B cell (primary cell): ENCODE results near the gene PITPNM3. TPM values are rescaled to one million over a fixed set of nuclear protein-coding genes. Genes with fewer than 3 reads are reported as not detected.

Source experiments
- ATAC-seq: fragments of 200-7000 bp; cut with Tn5 transposase; one replicate; pipeline ENCODE4 v1.10.0; 2021; ENCODE audit warnings: low read depth, mild to moderate bottlenecking, moderate number of reproducible peaks, moderate library complexity
- CTCF ChIA-PET: fragments of 350-600 bp; sonication (Branson Sonifier 250); formaldehyde crosslinking; loops from one replicate; lab custom pipeline; 2021; ENCODE audit warnings: antibody characterized with exemption, inconsistent platforms; lab: Charles Lee
- POLR2A ChIA-PET: fragments of 350-600 bp; sonication (Branson Sonifier 250); formaldehyde crosslinking; loops from one replicate; lab custom pipeline; 2021; ENCODE audit warnings: antibody characterized with exemption; lab: Charles Lee
- DNase-seq: peaks from one replicate; pipeline ENCODE4 v3.0.0; 2013
- H2AFZ ChIP-seq: 2 replicates; pipeline ENCODE4 v1.6.1; 2012; ENCODE audit warnings: mild to moderate bottlenecking, low read depth, low read length; ENCODE audit not compliant: insufficient read depth, poor library complexity, severe bottlenecking
- H3K27ac ChIP-seq, 2 donors: 1 replicate in 1 of 2; 2 replicates in 1 of 2; pipeline ENCODE4 v1.5.1; 2012 to 2013; ENCODE audit warnings: low read length in 2 of 2, mild to moderate bottlenecking in 2 of 2, moderate library complexity in 1 of 2
- H3K27me3 ChIP-seq, 4 experiments: fragments of 200-600 bp in 1 of 4; sonication (generic) in 1 of 4; replicated peaks in 1 of 4; 1 replicate in 2 of 4; 2 replicates in 2 of 4; pipeline versions ENCODE4 v1.6.1 to v1.7.0; 2013 to 2016; ENCODE audit warnings: low read length in 3 of 4, mild to moderate bottlenecking in 2 of 4, mixed read lengths in 1 of 4, moderate library complexity in 1 of 4; ENCODE audit not compliant: insufficient read depth in 4 of 4, control insufficient read depth in 3 of 4; ENCODE audit errors: control extremely low read depth in 1 of 4
- H3K36me3 ChIP-seq, 2 experiments: replicated peaks in 1 of 2; 1 replicate in 1 of 2; 2 replicates in 1 of 2; pipeline versions ENCODE4 v1.6.1 to v1.7.1; 2013; ENCODE audit warnings: low read length in 1 of 2; ENCODE audit not compliant: insufficient read depth in 2 of 2, control insufficient read depth in 1 of 2; ENCODE audit errors: control extremely low read depth in 1 of 2, extremely low read depth in 1 of 2
- H3K4me1 ChIP-seq, 2 donors: fragments of 200-600 bp in 1 of 2; sonication (generic) in 1 of 2; 1 replicate in 1 of 2; 2 replicates in 1 of 2; pipeline versions ENCODE4 v1.5.1 to v1.6.1; 2013 to 2017; ENCODE audit warnings: low read length in 2 of 2; ENCODE audit not compliant: control insufficient read depth in 2 of 2, insufficient read depth in 2 of 2
- H3K4me2 ChIP-seq: replicated peaks from 2 replicates; pipeline ENCODE3; 2012; ENCODE audit warnings: mild to moderate bottlenecking, low read depth, low read length; ENCODE audit not compliant: poor library complexity, severe bottlenecking
- H3K4me3 ChIP-seq, 5 experiments: fragments of 200-600 bp in 1 of 5; sonication (generic) in 1 of 5; 1 replicate in 3 of 5; 2 replicates in 2 of 5; pipeline versions ENCODE4 v1.5.1 to v1.7.0; 2011 to 2016; ENCODE audit warnings: low read length in 4 of 5, mild to moderate bottlenecking in 4 of 5, low read depth in 2 of 5, control low read depth in 1 of 5, moderate library complexity in 1 of 5; ENCODE audit not compliant: insufficient read depth in 1 of 5; ENCODE audit errors: control extremely low read depth in 1 of 5, extremely low read depth in 1 of 5
- H3K79me2 ChIP-seq: fragments of 200-600 bp; sonication (generic); one replicate; pipeline ENCODE4 v1.6.0; 2016; ENCODE audit warnings: low read length; ENCODE audit not compliant: control insufficient read depth, insufficient read depth
- H3K9ac ChIP-seq: fragments of 200-600 bp; sonication (generic); 2 replicates; pipeline ENCODE4 v1.6.1; 2017; ENCODE audit warnings: mild to moderate bottlenecking, low read length, moderate library complexity
- H3K9me3 ChIP-seq, 3 donors: one replicate each; pipeline versions ENCODE4 v1.6.1 to v1.7.1; 2013; ENCODE audit warnings: low read length in 2 of 3; ENCODE audit not compliant: control insufficient read depth in 2 of 3, insufficient read depth in 1 of 3; ENCODE audit errors: control extremely low read depth in 1 of 3
- H4K20me1 ChIP-seq: 2 replicates; pipeline ENCODE4 v1.6.0; 2012; ENCODE audit warnings: mild to moderate bottlenecking, low read length; ENCODE audit not compliant: insufficient read depth, control insufficient read depth, poor library complexity, severe bottlenecking
- H3K27ac Mint-ChIP-seq: one replicate; pipeline ENCODE4 v1.8.0; 2021; ENCODE audit warnings: mixed read lengths
- H3K27me3 Mint-ChIP-seq: one replicate; pipeline ENCODE4 v1.8.0; 2021; ENCODE audit warnings: mixed read lengths
- H3K4me1 Mint-ChIP-seq: one replicate; pipeline ENCODE4 v1.8.0; 2021; ENCODE audit warnings: mixed read lengths
- H3K4me3 Mint-ChIP-seq: one replicate; pipeline ENCODE4 v1.8.0; 2021; ENCODE audit warnings: mixed read lengths
- H3K9me3 Mint-ChIP-seq: one replicate; pipeline ENCODE4 v1.8.0; 2022; ENCODE audit warnings: mixed read lengths; ENCODE audit not compliant: insufficient read depth
- EZH2 ChIP-seq: IDR thresholded peaks from 2 replicates; pipeline ENCODE4 v1.6.1; 2012; ENCODE audit warnings: borderline replicate concordance, low read depth, mild to moderate bottlenecking, moderate library complexity, low read length; ENCODE audit not compliant: insufficient read depth, poor library complexity, severe bottlenecking
- WGBS: methylation state at CpG from one replicate; pipeline ENCODE4 v1.1.5; 2013; ENCODE audit warnings: missing lambda C conversion rate; ENCODE audit not compliant: insufficient coverage; 5-methylcytosine and 5-hydroxymethylcytosine counted together
- intact Hi-C: fragments of 100-400 bp; cut with micrococcal nuclease; formaldehyde crosslinking; loops from one replicate; pipeline ENCODE4 v1.10.0; 2022
- polyA plus RNA-seq: library from polyadenylated mRNA; depleted of rRNA; stranded (reverse); fragments of >200 nt; gene quantifications from 2 replicates; pipeline ENCODE4 v1.2.3, GENCODE V29; 2012
- total RNA-seq, 2 donors: library from RNA; stranded (reverse); fragments of 120-200 nt in 1 of 2; gene quantifications; 1 replicate in 1 of 2; 2 replicates in 1 of 2; pipeline versions ENCODE4 v1.2.3 to v1.2.4, GENCODE V29; 2013 to 2022
- TF ChIP-seq, protein P1 (sequence below): fragments of 200-600 bp; IDR thresholded peaks from one replicate; pipeline ENCODE4 v1.8.0; 2022; ENCODE audit warnings: antibody characterized with exemption, mild to moderate bottlenecking

Gene PITPNM3
- total and polyA plus RNA-seq, 2 donors (not counting 1 experiment from before 2014, with no cell fraction given) = 0.31 to 0.49 TPM

DNA sequence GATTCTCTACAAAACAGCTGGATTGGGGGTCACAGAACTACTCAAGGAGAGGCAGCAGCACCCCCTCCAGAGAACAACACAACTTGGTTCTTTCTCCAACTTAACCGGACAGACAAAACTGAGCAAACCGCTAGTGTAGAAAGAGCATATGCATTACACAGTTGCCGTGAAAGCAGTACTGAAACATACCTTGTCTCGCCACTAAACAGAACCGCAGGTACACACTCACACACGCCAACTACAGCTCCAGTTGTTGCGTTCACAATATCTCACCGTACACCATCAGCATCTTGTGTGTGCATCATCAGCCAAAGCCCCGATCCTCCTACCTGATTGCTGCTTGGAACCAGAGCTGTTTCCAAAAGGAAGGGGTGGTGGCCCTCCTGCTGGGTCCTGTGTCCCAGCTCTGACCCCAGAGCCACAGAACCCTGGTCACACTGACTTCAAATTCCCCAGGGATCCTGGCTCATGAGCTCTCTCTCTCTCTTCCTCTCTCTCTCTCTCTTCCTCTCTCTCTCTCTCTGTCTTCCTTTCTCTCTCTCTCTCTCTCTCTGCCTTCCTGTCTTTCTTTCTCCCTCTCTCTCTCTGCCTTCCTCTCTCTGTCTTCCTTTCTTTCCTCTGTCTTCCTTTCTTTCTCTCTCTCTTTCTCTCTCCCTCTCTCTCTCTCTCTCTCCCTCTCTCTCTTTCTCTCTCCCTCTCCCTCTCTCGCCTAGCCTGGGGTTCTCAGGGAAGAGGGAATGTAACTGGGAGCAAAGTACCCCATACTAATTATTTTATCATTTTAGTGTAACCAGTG lies 103.7 kb downstream of the PITPNM3 start:
- TF ChIP-seq, protein P1, sequence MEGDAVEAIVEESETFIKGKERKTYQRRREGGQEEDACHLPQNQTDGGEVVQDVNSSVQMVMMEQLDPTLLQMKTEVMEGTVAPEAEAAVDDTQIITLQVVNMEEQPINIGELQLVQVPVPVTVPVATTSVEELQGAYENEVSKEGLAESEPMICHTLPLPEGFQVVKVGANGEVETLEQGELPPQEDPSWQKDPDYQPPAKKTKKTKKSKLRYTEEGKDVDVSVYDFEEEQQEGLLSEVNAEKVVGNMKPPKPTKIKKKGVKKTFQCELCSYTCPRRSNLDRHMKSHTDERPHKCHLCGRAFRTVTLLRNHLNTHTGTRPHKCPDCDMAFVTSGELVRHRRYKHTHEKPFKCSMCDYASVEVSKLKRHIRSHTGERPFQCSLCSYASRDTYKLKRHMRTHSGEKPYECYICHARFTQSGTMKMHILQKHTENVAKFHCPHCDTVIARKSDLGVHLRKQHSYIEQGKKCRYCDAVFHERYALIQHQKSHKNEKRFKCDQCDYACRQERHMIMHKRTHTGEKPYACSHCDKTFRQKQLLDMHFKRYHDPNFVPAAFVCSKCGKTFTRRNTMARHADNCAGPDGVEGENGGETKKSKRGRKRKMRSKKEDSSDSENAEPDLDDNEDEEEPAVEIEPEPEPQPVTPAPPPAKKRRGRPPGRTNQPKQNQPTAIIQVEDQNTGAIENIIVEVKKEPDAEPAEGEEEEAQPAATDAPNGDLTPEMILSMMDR = no peak
- no peak for TF ChIP-seq EZH2
- DNase-seq = no peak
- 90% methylated on average over 7 of the region's 10 CpGs for WGBS
- Histone ChIP-seq H3K9me3 (peaks cover 0 to 8% (median 0%) of the 10 kb centered on the region in 3 donors), H3K4me2 (no peak overlapping the region), H4K20me1 (no peaks in the 10 kb centered on the region), H3K36me3 (no peaks in the 10 kb centered on the region), H2AFZ (no peak overlapping the region), H3K79me2 (no peaks in the 10 kb centered on the region), H3K9ac (no peak overlapping the region), H3K4me1 (peaks cover 6 to 10% of the 10 kb centered on the region in 2 donors), H3K27ac (no peak overlapping the region), H3K4me3 (no peak overlapping the region), H3K27me3 (no peaks in the 10 kb centered on the region)
- no peak for ATAC-seq
- no peak overlapping the region for H3K4me3 Mint-ChIP-seq
- H3K27me3 Mint-ChIP-seq = no peaks in the 10 kb centered on the region
- H3K27ac Mint-ChIP-seq = peak overlapping the region; percentile 73
- POLR2A ChIA-PET = interaction anchor here (0.6 kb wide), 1 partner anchor 9 kb away, joined by 7 read pairs; no protein-coding TSS in a partner anchor
- CTCF ChIA-PET = interaction anchor here (0.7 to 3.5 kb wide), 3 partner anchors 17 to 21 kb away, joined by 4 to 13 read pairs (median 4); no protein-coding TSS in a partner anchor
- no peaks in the 10 kb centered on the region for H3K9me3 Mint-ChIP-seq
- H3K4me1 Mint-ChIP-seq = peaks cover 37% of the 10 kb centered on the region
- intact Hi-C loops = no loop called here
